ENCODE measurements around the gene LCOR.

The LCOR gene

DNA sequence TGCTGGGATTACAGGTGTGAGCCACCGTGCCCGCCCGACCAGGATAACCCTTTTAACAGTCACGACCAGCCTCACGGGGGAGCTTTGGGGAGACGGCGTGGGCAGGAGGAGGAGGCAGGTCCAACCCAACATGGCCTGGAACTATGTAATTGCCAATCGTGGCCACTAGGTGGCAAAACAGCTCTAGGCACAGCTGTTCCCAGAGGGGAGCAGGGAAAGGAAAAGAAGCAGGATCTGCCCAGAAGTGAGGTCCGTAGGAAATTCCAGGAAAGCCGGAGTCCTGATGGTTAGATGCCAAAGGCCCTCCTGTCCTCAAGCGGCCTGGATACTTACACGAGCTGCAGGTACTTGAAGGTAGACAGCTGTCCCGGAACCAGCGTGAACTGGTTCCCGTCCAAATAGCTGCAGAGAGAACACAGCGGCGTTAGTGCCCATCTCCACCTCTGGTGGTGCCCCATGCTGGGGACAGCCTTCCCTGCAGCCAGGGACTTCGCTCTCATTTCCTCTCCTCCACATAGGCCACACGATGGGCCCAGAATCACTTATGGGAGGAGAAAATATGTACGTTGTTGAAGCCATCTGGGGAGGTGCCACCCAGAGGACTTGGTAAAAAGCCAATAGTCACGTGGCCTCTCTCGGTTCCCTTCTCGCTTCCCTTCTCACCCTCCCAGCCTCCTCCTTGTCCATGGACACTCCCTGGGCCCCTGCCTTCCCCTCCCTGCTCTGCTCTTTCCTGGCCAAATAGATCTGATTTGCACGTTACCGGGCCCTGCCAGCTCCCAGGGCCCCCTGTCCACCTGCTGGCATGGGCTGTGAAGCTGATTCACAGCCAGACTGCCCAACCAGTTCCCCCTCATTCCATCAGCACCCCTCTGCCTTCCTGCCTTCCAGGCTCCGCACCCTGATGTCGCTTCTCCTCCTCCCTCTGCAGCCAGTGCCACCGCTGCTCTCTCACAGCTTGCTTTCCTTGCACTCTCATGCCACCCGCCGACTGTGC is 205.6 kb downstream of the LCOR start:
- DNase-seq (ENCODE audit: low read depth): peak; percentile 53
- TF ChIP-seq, protein P1, sequence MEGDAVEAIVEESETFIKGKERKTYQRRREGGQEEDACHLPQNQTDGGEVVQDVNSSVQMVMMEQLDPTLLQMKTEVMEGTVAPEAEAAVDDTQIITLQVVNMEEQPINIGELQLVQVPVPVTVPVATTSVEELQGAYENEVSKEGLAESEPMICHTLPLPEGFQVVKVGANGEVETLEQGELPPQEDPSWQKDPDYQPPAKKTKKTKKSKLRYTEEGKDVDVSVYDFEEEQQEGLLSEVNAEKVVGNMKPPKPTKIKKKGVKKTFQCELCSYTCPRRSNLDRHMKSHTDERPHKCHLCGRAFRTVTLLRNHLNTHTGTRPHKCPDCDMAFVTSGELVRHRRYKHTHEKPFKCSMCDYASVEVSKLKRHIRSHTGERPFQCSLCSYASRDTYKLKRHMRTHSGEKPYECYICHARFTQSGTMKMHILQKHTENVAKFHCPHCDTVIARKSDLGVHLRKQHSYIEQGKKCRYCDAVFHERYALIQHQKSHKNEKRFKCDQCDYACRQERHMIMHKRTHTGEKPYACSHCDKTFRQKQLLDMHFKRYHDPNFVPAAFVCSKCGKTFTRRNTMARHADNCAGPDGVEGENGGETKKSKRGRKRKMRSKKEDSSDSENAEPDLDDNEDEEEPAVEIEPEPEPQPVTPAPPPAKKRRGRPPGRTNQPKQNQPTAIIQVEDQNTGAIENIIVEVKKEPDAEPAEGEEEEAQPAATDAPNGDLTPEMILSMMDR (IDR thresholded peaks at IDR 0.05; ENCODE audit: low read depth, low read length, missing control alignments): peak; percentile 85
- H3K4me3 ChIP-seq (ENCODE audit: low read depth, low read length): peak overlapping the region; percentile 30
- in situ Hi-C loops (cut with HindIII; ENCODE audit: low sequenced_read_pairs): loop anchor here (5.0 kb wide), 1 partner anchor 55 kb away; no protein-coding TSS in a partner anchor

DNA sequence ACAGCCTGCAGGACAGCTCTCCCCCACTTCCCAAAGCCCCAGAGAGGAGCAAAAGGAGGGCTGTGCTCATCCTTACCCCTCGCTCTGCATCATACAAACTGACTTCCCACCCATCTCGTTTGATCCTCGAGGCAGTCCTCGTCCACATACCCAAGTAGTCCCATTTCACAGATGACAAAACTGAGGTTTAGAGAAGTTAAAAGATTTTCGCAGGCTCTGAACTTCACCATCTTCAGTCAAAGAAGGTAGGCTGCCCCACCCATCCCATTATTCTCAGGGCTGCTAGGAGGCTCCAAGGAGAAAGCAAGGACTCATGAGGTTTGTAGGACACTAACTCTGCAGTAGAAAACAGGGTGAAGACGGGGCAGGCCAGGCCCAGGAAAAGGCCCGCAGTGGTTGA is 206.6 kb downstream of the LCOR start:
- TF ChIP-seq, protein P1 (IDR thresholded peaks at IDR 0.05; ENCODE audit: low read depth, low read length, missing control alignments): no peak
- in situ Hi-C loops (cut with HindIII; ENCODE audit: low sequenced_read_pairs): loop anchor here (5.0 kb wide), 1 partner anchor 56 kb away; no protein-coding TSS in a partner anchor
- no peak for DNase-seq (ENCODE audit: low read depth)
- H3K4me3 ChIP-seq (ENCODE audit: low read depth, low read length): no peak overlapping the region

DNA sequence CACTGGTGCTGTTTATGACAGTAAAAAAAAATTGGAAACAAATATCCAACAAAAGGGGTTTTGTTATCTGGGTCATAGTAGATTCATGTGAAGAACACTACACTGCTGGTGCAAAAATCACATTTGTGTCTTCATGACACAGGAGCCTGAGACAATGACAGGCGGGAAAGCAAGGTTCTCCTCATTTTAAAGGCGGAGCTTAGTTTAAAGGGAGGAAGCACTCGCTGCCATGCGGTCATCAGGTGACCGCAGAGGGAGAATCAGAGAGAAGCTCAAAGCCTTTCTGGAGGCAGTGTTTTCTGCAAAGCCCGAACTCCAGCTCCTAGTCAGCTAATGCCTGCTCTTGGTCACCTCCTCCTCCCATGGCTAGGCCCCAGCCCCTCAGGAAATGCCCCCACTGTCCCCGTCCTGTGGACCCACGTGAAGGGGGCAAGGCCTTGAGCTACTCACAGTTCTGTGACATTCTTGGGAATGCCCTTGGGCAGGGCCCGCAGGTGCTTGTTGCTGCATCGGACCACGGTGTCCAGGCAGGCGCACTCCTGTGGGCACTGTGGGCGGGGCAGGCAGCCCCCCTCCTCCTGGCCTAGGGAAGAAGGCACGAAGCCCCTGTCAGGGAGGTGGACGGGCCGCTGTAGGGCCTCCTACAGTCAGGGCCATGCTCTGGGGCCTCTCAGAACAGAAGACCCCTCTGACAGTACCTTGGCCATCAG is 207.6 kb downstream of the LCOR start:
- in situ Hi-C loops (cut with HindIII; ENCODE audit: low sequenced_read_pairs): loop anchor here (5.0 kb wide), 1 partner anchor 57 kb away; no protein-coding TSS in a partner anchor
- DNase-seq (ENCODE audit: low read depth): no peak
- TF ChIP-seq, protein P1 (IDR thresholded peaks at IDR 0.05; ENCODE audit: low read depth, low read length, missing control alignments): no peak
- H3K4me3 ChIP-seq (ENCODE audit: low read depth, low read length): no peak overlapping the region

DNA sequence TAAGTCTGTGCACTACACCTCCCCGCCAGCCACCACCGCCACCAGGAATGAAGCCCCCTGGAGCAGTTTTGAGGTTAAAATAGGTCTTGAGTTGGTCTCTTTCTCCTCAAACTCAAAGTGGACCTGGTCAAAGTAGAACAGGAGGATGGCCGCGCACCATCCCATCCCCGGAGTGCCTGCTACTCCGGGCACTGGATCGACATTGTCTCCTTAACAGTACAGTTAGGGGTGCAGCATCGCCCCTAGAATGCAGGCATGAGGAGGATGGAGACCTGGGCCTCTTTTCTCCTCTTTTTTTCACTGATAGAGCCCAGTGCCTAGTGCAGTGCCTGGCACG is 208.1 kb downstream of the LCOR start:
- no peak for DNase-seq (ENCODE audit: low read depth)
- H3K4me3 ChIP-seq (ENCODE audit: low read depth, low read length): no peak overlapping the region
- in situ Hi-C loops (cut with HindIII; ENCODE audit: low sequenced_read_pairs): no loop called here
- TF ChIP-seq, protein P1 (IDR thresholded peaks at IDR 0.05; ENCODE audit: low read depth, low read length, missing control alignments): no peak

DNA sequence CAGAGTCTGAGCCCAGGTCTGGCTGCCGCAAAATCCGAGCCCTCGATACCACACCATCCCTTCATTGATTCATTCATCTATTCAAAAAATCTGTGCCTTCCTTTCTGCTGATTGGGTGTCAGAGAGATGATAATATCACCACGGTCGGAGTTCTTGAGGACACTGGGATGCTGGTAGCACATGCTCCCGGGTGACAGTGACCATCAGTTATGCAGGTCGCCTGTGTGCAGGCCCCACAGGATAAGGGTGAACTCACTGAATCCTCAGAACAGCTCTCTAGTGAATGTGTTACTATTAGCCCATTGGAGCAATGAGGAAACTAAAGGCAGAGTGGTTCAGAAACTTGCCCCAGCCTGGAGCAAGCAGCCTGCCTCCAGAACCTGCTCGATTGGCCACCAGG is 208.6 kb downstream of the LCOR start:
- H3K4me3 ChIP-seq (ENCODE audit: low read depth, low read length): no peak overlapping the region
- TF ChIP-seq, protein P1 (IDR thresholded peaks at IDR 0.05; ENCODE audit: low read depth, low read length, missing control alignments): no peak
- no peak for DNase-seq (ENCODE audit: low read depth)
- in situ Hi-C loops (cut with HindIII; ENCODE audit: low sequenced_read_pairs): no loop called here

DNA sequence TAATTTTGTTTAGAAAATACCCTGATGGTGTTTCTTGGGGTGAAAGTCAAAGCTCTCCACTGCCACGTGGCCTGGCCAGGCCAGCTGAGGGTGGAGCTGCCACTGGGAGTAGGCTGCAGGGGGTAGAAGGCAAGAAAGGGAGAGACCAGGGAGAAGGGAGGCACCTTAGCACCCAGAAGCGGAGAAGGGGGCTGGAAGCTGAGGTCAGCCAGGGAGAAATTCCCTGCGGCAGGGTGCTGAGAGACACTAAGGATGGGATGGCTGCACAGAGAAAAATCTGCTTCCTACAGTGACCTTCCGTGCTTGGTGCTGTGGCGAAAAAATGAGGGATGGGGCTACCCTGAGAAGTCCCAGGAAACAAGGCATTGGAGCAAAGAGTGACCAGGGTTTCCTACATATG is 210.0 kb downstream of the LCOR start:
- no peak for DNase-seq (ENCODE audit: low read depth)
- in situ Hi-C loops (cut with HindIII; ENCODE audit: low sequenced_read_pairs): no loop called here
- H3K4me3 ChIP-seq (ENCODE audit: low read depth, low read length): no peak overlapping the region

More for the DNA sequence above, 210.0 kb downstream of the LCOR start:
- TF ChIP-seq, protein P1 (IDR thresholded peaks at IDR 0.05; ENCODE audit: low read depth, low read length, missing control alignments): no peak

Data from astrocyte of the cerebellum (primary cell).